GM21528 (cell line): ENCODE measurements around the gene SMCO4.
A peak's percentile ranks its signal among the peaks of the same experiment; 100 is the strongest.

Experiments
- ATAC-seq: cut with Tn5 transposase; IDR thresholded peaks from one replicate; pipeline ENCODE4 v1.9.1; 2021; ENCODE audit warnings: mild to moderate bottlenecking, moderate library complexity; ENCODE audit not compliant: unreplicated experiment, low FRiP score

SMCO4 gene

GRCh38 chr11:93529707-93530467, 13.3 kb downstream of the SMCO4 start:
- no peak for ATAC-seq

GRCh38 chr11:93528757-93529645, 14.2 kb downstream of the SMCO4 start:
- ATAC-seq, result no peak

- no peak for ATAC-seq
Observed at GRCh38 chr11:93528252-93528651, 14.9 kb downstream of the SMCO4 start.

GRCh38 chr11:93526641-93527583, 16.3 kb downstream of the SMCO4 start:
- ATAC-seq, result no peak

GRCh38 chr11:93526346-93526633, 16.9 kb downstream of the SMCO4 start:
- ATAC-seq, result no peak

GRCh38 chr11:93525601-93526345, 17.4 kb downstream of the SMCO4 start:
- no peak for ATAC-seq

- ATAC-seq, result no peak
Observed at GRCh38 chr11:93524858-93525257, 18.3 kb downstream of the SMCO4 start.

- peak; percentile 50 for ATAC-seq
Observed at GRCh38 chr11:93524173-93524536, 19.0 kb downstream of the SMCO4 start.

- no peak for ATAC-seq
Observed at GRCh38 chr11:93520726-93521509, 22.3 kb downstream of the SMCO4 start.

GRCh38 chr11:93519179-93519578, 24.0 kb downstream of the SMCO4 start:
- ATAC-seq, result no peak

- ATAC-seq, result no peak
Observed at GRCh38 chr11:93518081-93518480, 25.1 kb downstream of the SMCO4 start.

GRCh38 chr11:93517611-93518010, 25.6 kb downstream of the SMCO4 start:
- no peak for ATAC-seq

GRCh38 chr11:93517041-93517440, 26.1 kb downstream of the SMCO4 start:
- ATAC-seq, result no peak

- ATAC-seq, result no peak
Observed at GRCh38 chr11:93515441-93516025, 27.7 kb downstream of the SMCO4 start.

- ATAC-seq, result no peak
Observed at GRCh38 chr11:93514712-93515111, 28.5 kb downstream of the SMCO4 start.

- no peak for ATAC-seq
Observed at GRCh38 chr11:93513772-93514171, 29.4 kb downstream of the SMCO4 start.

GRCh38 chr11:93512949-93513667, 30.1 kb downstream of the SMCO4 start:
- peak; percentile 72 for ATAC-seq

- peak; percentile 79 for ATAC-seq
Observed at GRCh38 chr11:93512073-93512475, 31.1 kb downstream of the SMCO4 start.
